H9 (cell line): ENCODE data around the gene CHL1. TPM values are rescaled to one million over a fixed set of nuclear protein-coding genes. Genes with fewer than 3 reads are reported as not detected.

Source experiments
- DNase-seq: peaks from one replicate; pipeline ENCODE4 v3.0.0-alpha.2; 2017
- H2AFZ ChIP-seq: one replicate; pipeline ENCODE4 v1.6.1; 2013; ENCODE audit warnings: mild to moderate bottlenecking, low read length, control low read depth, moderate library complexity
- H2AK5ac ChIP-seq: 2 replicates; pipeline ENCODE4 v1.6.1; 2013; ENCODE audit warnings: low read length, control low read depth, mixed read lengths; ENCODE audit not compliant: insufficient read length
- H2BK120ac ChIP-seq: one replicate; pipeline ENCODE4 v1.6.1; 2013; ENCODE audit warnings: low read depth, mild to moderate bottlenecking, low read length, control low read depth, inconsistent platforms; ENCODE audit not compliant: poor library complexity, severe bottlenecking
- H2BK12ac ChIP-seq: 2 replicates; pipeline ENCODE4 v1.6.1; 2013; ENCODE audit warnings: low read length, control low read depth, mixed read lengths, low read depth; ENCODE audit not compliant: insufficient read length
- H2BK15ac ChIP-seq: 2 replicates; pipeline ENCODE4 v1.6.1; 2013; ENCODE audit warnings: low read depth, low read length, control low read depth
- H2BK20ac ChIP-seq: one replicate; pipeline ENCODE4 v1.6.1; 2013; ENCODE audit warnings: low read depth, mild to moderate bottlenecking, low read length, control low read depth, inconsistent platforms; ENCODE audit not compliant: poor library complexity, severe bottlenecking
- H2BK5ac ChIP-seq: 2 replicates; pipeline ENCODE4 v1.6.1; 2013; ENCODE audit warnings: low read length, control low read depth, mixed read lengths; ENCODE audit not compliant: insufficient read length
- H3K14ac ChIP-seq: 2 replicates; pipeline ENCODE4 v1.6.1; 2013; ENCODE audit warnings: low read length, control low read depth; ENCODE audit not compliant: insufficient read depth
- H3K18ac ChIP-seq: 2 replicates; pipeline ENCODE4 v1.6.1; 2013; ENCODE audit warnings: low read depth, mild to moderate bottlenecking, mixed read lengths, low read length, control low read depth; ENCODE audit not compliant: insufficient read length
- H3K23ac ChIP-seq: 2 replicates; pipeline ENCODE4 v1.6.1; 2013; ENCODE audit warnings: low read length, control low read depth, mixed read lengths, low read depth; ENCODE audit not compliant: insufficient read length
- H3K23me2 ChIP-seq: 2 replicates; pipeline ENCODE4 v1.6.1; 2013; ENCODE audit warnings: low read depth, mild to moderate bottlenecking, mixed read lengths, low read length, control low read depth; ENCODE audit not compliant: insufficient read length, poor library complexity, severe bottlenecking
- H3K27ac ChIP-seq: 2 replicates; pipeline ENCODE4 v1.5.1; 2013; ENCODE audit warnings: low read length, control low read depth, mixed read lengths, low read depth; ENCODE audit not compliant: insufficient read length
- H3K27me3 ChIP-seq: 2 replicates; pipeline ENCODE4 v1.6.1; 2013; ENCODE audit warnings: low read length, control low read depth, inconsistent platforms; ENCODE audit not compliant: insufficient read depth
- H3K4ac ChIP-seq: 2 replicates; pipeline ENCODE4 v1.6.1; 2013; ENCODE audit warnings: low read depth, mild to moderate bottlenecking, control low read depth, inconsistent platforms, low read length, moderate library complexity
- H3K4me1 ChIP-seq: 2 replicates; pipeline ENCODE4 v1.6.1; 2013; ENCODE audit warnings: low read length, control low read depth, inconsistent platforms; ENCODE audit not compliant: insufficient read depth
- H3K4me2 ChIP-seq: 2 replicates; pipeline ENCODE4 v1.6.1; 2013; ENCODE audit warnings: low read length, control low read depth, mixed read lengths; ENCODE audit not compliant: insufficient read length, insufficient read depth
- H3K56ac ChIP-seq: 2 replicates; pipeline ENCODE4 v1.6.1; 2013; ENCODE audit warnings: low read depth, mild to moderate bottlenecking, mixed read lengths, low read length, control low read depth; ENCODE audit not compliant: insufficient read length
- H3K79me1 ChIP-seq: 2 replicates; pipeline ENCODE4 v1.6.1; 2013; ENCODE audit warnings: low read depth, mild to moderate bottlenecking, moderate library complexity, low read length, control low read depth, inconsistent platforms; ENCODE audit not compliant: insufficient read depth, poor library complexity, severe bottlenecking
- H3K79me2 ChIP-seq: 2 replicates; pipeline ENCODE4 v1.6.1; 2013; ENCODE audit warnings: low read length, control low read depth, inconsistent platforms; ENCODE audit not compliant: insufficient read depth
- H3K9ac ChIP-seq: 2 replicates; pipeline ENCODE4 v1.6.1; 2013; ENCODE audit warnings: low read length, control low read depth, mixed read lengths; ENCODE audit not compliant: insufficient read length; ENCODE audit errors: extremely low read depth
- H3K9me3 ChIP-seq: one replicate; pipeline ENCODE4 v1.6.1; 2013; ENCODE audit warnings: low read depth, low read length, inconsistent platforms; ENCODE audit not compliant: control insufficient read depth
- H3T11ph ChIP-seq: one replicate; pipeline ENCODE4 v1.6.1; 2013; ENCODE audit warnings: mild to moderate bottlenecking, low read length, control low read depth, inconsistent platforms
- H4K20me1 ChIP-seq: one replicate; pipeline ENCODE4 v1.6.1; 2013; ENCODE audit not compliant: control insufficient read depth, insufficient read length, insufficient read depth
- H4K5ac ChIP-seq: 2 replicates; pipeline ENCODE4 v1.6.1; 2013; ENCODE audit warnings: low read depth, mild to moderate bottlenecking, mixed read lengths, low read length, control low read depth; ENCODE audit not compliant: insufficient read length
- H4K8ac ChIP-seq: replicated peaks from 2 replicates; pipeline ENCODE4 v1.6.1; 2013; ENCODE audit warnings: low read length, control low read depth, mixed read lengths, low read depth; ENCODE audit not compliant: insufficient read length
- H4K91ac ChIP-seq: 2 replicates; pipeline ENCODE4 v1.6.1; 2013; ENCODE audit warnings: low read depth, mild to moderate bottlenecking, moderate library complexity, mixed read lengths, low read length, control low read depth; ENCODE audit not compliant: insufficient read length
- H3K27ac Mint-ChIP-seq, 3 experiments: 2 replicates in 2 of 3; 3 replicates in 1 of 3; pipeline ENCODE4 v1.8.0; 2020 to 2021; ENCODE audit warnings: mixed read lengths in 3 of 3, mild to moderate bottlenecking in 1 of 3, moderate library complexity in 1 of 3
- H3K27me3 Mint-ChIP-seq: 2 replicates; pipeline ENCODE4 v1.8.0; 2021; ENCODE audit warnings: low read depth, mild to moderate bottlenecking, moderate library complexity, mixed read lengths
- H3K36me3 Mint-ChIP-seq, 3 experiments: 2 replicates in 2 of 3; 3 replicates in 1 of 3; pipeline ENCODE4 v1.8.0; 2020 to 2021; ENCODE audit warnings: low read depth in 3 of 3, mixed read lengths in 3 of 3; ENCODE audit not compliant: insufficient read depth in 1 of 3
- H3K4me1 Mint-ChIP-seq, 2 experiments: 2 replicates each; pipeline ENCODE4 v1.8.0; 2020; ENCODE audit warnings: mixed read lengths in 2 of 2
- H3K4me3 Mint-ChIP-seq, 2 experiments: 2 replicates in 1 of 2; 3 replicates in 1 of 2; pipeline ENCODE4 v1.8.0; 2020 to 2021; ENCODE audit warnings: mild to moderate bottlenecking in 2 of 2, mixed read lengths in 2 of 2, moderate library complexity in 1 of 2
- H3K9me3 Mint-ChIP-seq, 2 experiments: 2 replicates in 1 of 2; 3 replicates in 1 of 2; pipeline ENCODE4 v1.8.0; 2020; ENCODE audit warnings: mild to moderate bottlenecking in 2 of 2, mixed read lengths in 2 of 2, moderate library complexity in 1 of 2
- whole genome bisulfite sequencing: extraction: QIAGEN DNeasy Blood & Tissue Kit; methylation state at CpG from one replicate; pipeline ENCODE4 v1.1.7; 2013; ENCODE audit warnings: missing lambda C conversion rate, low lambda C conversion rate, mixed read lengths; ENCODE audit not compliant: insufficient read length; ENCODE audit errors: extremely low coverage; 5-methylcytosine and 5-hydroxymethylcytosine counted together
- total RNA-seq: library from RNA; stranded (reverse); gene quantifications from 2 replicates; pipeline ENCODE4 v1.2.1, GENCODE V29; 2021
- TF ChIP-seq, protein P1 (sequence below): fragments of 200-600 bp; sonication (generic); conservative IDR thresholded peaks from 3 replicates; pipeline ENCODE4 v1.8.0; 2021; ENCODE audit warnings: antibody characterized with exemption, mild to moderate bottlenecking

Gene CHL1
- total RNA-seq, 1 experiment from 2014 or later, result not detected

DNA sequence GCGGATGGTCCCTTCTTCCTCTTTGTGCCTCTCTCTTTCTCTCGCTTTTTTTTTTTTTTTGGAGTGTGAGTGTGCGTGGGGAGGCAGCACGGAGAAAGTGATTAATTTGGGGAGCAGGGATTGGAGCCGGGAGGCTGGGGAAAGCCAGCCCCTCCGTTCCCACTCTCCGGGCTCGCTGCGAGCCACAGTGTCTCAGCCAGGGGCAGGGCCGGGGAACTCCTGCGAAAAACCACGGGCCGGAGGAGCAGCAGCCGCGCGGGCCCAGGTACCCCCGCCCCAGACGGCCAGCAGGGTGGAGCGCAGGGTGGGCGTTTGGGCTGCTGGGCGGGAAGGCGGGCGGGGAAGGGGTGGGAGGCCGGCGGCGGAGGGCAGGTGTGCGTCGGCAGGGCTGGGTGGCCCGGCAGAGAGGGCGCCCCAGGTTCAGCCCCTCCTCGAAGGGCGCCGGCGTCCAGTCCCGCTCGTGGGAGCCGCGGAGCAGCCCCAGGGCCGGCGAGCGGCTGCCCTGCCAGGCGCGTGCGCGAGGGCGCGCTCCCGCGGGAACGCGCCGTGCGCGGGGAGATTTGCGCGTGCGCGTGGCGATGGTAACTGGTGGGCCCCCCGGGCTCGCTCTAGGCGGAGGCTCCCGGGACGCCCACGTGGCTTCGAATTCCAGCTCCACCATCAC, 1.4 kb downstream of the CHL1 start:
- Histone ChIP-seq H3K56ac (no peak overlapping the region), H4K20me1 (no peaks in the 10 kb centered on the region), H2BK15ac (no peak overlapping the region), H3K18ac (no peak overlapping the region), H4K8ac (no peak overlapping the region), H2AK5ac (no peak overlapping the region), H4K91ac (no peak overlapping the region), H2BK20ac (no peak overlapping the region), H2BK120ac (no peak overlapping the region), H4K5ac (no peak overlapping the region), H3K27me3 (peaks cover 6% of the 10 kb centered on the region; the same call in 1 of the 2 replicates), H3K4me1 (no peaks in the 10 kb centered on the region), H3K27ac (no peak overlapping the region), H3K9me3 (no peaks in the 10 kb centered on the region), H3T11ph (no peak overlapping the region), H3K9ac (no peak overlapping the region), H3K79me2 (no peaks in the 10 kb centered on the region), H2BK5ac (no peak overlapping the region), H3K23me2 (peaks cover 16% of the 10 kb centered on the region), H3K14ac (no peak overlapping the region), H3K79me1 (no peaks in the 10 kb centered on the region), H3K4me2 (peak overlapping the region; percentile 87), H2BK12ac (no peak overlapping the region), H3K4ac (no peak overlapping the region), H2AFZ (no peak overlapping the region), H3K23ac (no peak overlapping the region)
- Mint-ChIP-seq H3K9me3 (no peaks in the 10 kb centered on the region), H3K36me3 (no peaks in the 10 kb centered on the region; a peak in 1 of 7 replicates), H3K4me3 (peak overlapping the region; percentile 57 to 84), H3K27ac (no peak overlapping the region), H3K27me3 (peaks cover 73% of the 10 kb centered on the region), H3K4me1 (peaks cover 0 to 5% of the 10 kb centered on the region in 2 experiments; a peak in 2 of 4 replicates)
- peak; percentile 28 for DNase-seq
- no CpG with 5 or more reads among the region's 66 CpGs for WGBS
- TF ChIP-seq, protein P1, sequence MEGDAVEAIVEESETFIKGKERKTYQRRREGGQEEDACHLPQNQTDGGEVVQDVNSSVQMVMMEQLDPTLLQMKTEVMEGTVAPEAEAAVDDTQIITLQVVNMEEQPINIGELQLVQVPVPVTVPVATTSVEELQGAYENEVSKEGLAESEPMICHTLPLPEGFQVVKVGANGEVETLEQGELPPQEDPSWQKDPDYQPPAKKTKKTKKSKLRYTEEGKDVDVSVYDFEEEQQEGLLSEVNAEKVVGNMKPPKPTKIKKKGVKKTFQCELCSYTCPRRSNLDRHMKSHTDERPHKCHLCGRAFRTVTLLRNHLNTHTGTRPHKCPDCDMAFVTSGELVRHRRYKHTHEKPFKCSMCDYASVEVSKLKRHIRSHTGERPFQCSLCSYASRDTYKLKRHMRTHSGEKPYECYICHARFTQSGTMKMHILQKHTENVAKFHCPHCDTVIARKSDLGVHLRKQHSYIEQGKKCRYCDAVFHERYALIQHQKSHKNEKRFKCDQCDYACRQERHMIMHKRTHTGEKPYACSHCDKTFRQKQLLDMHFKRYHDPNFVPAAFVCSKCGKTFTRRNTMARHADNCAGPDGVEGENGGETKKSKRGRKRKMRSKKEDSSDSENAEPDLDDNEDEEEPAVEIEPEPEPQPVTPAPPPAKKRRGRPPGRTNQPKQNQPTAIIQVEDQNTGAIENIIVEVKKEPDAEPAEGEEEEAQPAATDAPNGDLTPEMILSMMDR, result no peak
